HG02798 (cell line): ENCODE data around the gene RFC4.
A peak's percentile ranks its signal among the peaks of the same experiment; 100 is the strongest.
"Not testable (repeated sequence)": the region's sequence is repeated elsewhere in the genome, so short reads cannot be mapped to it uniquely, and the experiment has no call there.

Experiments
- ATAC-seq: cut with Tn5 transposase; IDR thresholded peaks from one replicate; pipeline ENCODE4 v1.9.1; 2021; ENCODE audit warnings: mild to moderate bottlenecking; ENCODE audit not compliant: unreplicated experiment, poor library complexity

Gene RFC4, protein sequence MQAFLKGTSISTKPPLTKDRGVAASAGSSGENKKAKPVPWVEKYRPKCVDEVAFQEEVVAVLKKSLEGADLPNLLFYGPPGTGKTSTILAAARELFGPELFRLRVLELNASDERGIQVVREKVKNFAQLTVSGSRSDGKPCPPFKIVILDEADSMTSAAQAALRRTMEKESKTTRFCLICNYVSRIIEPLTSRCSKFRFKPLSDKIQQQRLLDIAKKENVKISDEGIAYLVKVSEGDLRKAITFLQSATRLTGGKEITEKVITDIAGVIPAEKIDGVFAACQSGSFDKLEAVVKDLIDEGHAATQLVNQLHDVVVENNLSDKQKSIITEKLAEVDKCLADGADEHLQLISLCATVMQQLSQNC

DNA sequence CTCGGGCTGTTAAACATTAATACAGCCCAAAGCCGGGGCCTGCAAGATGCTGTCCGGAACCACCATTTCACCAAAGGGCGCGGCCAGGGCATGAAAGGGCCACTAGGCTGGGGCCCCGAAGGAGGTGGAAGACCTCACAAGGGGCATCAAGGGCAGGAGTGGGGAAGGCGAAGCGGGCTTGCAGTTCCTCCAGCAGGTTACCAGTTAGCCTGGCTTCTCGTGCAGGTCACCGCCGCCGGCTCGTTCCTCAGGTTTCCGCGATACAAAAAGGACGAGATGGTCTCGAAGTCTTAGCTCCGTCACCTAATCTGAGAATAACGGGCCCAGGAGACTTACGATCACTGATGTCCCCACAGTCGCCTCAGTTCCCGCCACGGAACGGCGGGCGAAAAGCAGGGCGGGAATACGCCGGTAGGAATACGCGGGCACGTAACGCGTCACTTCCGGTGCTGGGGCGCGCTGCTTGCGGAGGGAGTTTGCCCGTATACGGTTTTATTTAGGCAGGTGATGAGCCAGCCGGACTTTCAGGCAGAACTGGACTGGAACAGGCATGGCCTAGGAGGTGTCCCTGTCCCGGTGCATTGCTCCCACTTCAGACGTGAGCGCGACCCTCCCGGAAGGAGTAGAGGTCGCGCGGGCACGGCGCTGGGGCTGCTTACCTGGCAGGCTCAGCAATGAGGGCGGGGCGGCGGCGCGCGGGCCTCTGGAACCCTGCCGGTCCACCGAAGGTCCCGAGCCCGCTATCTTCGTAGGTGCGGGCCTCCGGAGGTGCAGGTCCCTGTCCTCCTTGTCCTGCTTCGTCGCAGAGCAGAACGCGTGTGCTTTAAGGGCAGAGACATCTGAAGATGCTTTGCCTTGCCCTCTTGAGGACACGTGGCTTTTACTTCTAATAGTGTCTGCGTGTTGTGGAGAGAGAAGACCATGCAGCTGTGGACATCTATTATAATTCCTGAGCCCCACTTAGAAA, at the start of gene RFC4:
TSS of gene RFC4 (minus strand) at position 394 of the 967 bp plus-strand sequence. CDS start 1,769 bp downstream, outside the sequence.
- ATAC-seq = peak; percentile 97

DNA sequence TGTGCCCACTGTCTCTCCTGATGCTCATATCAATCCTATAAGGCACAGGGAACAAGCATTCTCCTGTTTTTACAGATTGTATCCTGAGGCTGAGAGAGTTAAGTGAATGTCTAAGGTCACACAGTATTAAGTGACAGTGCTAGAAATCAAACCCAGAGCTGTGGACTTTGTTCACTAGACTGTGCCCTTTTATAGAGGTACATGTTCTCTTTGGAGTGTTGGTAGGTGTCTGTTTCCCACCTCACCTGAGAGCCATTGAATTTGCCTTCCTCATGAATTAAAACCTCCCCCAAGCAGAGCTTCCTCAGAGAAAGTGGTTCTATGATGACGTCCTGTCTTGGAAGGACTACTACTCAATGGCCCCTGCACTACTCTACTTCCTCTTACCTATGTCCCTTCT, 48.7 kb upstream of the RFC4 start:
- ATAC-seq = no peak

DNA sequence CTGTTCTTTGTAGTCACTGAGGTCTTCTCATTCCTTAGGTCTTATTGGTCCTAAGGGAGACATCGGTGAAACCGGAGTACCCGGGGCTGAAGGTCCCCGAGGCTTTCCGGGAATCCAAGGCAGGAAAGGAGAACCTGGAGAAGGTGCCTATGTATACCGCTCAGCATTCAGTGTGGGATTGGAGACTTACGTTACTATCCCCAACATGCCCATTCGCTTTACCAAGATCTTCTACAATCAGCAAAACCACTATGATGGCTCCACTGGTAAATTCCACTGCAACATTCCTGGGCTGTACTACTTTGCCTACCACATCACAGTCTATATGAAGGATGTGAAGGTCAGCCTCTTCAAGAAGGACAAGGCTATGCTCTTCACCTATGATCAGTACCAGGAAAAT, 47.9 kb upstream of the RFC4 start:
- ATAC-seq = no peak

DNA sequence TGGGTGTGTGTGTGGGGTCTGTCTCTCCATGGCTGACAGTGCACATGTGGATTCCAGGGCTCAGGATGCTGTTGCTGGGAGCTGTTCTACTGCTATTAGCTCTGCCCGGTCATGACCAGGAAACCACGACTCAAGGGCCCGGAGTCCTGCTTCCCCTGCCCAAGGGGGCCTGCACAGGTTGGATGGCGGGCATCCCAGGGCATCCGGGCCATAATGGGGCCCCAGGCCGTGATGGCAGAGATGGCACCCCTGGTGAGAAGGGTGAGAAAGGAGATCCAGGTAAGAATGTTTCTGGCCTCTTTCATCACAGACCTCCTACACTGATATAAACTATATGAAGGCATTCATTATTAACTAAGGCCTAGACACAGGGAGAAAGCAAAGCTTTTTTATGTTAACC, 46.7 kb upstream of the RFC4 start:
- ATAC-seq = no peak

DNA sequence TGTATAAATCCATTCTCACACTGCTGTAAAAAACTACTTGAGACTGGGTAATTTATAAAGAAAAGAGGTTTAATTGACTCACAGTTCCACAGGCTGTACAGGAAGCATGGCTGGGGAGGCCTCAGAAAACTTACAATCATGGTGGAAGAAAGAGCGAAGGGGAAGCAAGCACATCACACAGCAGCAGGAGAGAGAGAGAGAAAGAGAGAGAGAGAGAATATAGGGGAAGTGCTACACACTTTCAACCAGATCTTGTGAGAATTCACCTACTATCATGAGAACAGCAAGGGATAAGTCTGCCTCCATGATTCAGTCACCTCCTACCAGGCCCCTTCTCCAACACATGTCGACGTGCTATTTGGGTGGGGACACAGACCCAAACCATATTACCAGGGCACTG, 45.6 kb upstream of the RFC4 start:
- ATAC-seq = not testable (repeated sequence)

DNA sequence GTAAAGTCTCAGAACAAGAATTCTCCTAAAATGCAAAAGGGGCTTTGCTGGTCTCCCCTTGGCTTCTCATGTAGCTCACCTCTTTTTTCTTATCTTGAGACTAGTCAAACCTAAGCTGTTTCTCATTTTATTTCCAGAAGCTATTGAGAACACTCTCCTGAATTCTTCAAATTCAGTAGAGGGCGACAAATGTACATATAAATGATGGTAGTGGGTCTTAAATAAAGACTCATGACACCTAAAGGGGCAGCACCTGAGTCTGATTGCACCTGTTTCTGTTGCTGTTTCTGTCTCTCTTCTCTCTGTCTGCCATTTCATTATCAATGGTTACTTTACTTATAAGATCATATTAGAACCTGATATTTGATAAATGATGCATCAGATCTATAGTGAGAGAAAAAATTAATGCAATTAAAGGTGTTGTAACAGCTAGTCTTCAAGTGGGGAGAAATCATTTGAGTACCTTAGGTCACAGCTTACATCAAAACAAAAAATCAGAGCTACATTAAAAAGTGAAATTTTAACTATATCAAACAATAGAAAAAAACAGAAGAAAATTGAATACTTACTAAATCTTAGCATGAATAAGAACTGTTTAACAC, 43.2 kb upstream of the RFC4 start:
- peak; percentile 60 for ATAC-seq

DNA sequence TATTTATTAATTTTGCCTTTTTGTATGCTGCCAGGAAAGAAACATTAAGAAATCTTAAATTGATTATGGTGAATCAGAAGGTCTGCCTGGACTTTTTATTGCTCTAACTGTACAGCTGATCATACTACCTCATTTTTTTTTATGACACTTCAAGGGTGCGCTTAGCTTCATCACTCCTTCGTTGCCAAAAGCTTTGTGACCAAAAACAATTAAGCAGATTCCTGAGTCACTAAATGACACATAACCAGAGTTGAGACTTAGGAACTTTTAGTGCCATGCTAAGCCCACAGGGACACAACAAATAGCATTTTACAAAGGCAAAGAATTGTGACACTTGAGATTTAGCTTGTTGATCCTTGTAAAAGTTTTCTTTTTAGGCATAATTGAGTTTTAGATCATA, 41.2 kb upstream of the RFC4 start:
- ATAC-seq = no peak

DNA sequence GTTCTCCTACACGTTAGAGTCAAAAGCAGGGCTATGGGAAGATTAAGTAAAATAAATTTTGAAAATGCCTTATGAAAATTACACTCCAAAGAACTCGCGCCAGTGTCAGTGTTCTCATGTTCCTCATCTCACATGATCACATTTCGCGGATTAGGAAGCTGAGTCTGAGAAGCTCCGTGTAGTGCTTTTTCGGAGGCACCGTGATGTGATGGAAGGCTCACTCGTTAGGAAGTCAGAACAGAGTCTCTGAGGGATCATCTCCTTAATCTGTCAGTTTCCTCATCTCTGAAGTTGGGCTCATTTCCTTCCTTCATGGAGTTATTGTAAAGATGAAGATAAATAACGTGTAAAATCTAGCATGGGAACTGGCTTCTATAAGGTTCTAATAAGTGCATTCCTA, 39.5 kb upstream of the RFC4 start:
- ATAC-seq = no peak

DNA sequence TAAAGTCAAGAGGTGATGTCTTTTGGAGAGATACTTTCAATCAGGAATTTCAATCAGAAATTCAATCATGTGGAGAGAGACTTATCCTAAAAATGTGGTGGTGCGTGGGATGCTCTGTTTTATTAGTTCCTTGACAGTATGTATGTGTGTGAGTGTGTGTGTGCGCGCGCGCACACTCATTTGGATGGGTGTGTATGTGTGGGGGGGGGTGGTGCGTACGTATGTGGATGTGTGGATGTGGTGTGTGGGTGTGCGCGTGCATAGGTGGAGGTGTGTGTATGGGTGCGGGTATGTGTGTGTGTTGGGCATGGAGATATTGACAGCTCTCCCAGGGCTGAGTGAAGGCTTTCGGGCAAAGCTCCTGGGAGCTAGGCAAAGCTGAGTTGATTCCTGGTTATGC, 38.6 kb upstream of the RFC4 start:
- no peak for ATAC-seq

DNA sequence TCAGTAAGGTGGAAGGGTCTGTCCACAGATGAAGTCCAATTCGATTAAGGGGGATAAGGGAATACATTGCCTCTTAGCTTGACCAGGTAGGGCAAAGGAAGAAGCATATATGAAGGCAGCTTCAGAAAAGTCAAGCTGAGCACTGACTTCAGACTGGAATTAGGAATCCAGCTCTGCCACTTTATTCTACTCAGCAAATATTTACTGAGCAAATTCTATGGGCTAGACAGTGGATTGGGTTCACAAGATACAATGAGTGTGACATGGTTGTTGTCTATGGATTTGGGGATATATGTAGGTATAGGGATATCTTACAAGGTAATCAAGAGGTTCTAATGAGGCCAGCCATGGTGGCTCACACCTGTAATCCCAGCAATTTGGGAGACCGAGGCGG, 36.8 kb upstream of the RFC4 start:
- no peak for ATAC-seq

DNA sequence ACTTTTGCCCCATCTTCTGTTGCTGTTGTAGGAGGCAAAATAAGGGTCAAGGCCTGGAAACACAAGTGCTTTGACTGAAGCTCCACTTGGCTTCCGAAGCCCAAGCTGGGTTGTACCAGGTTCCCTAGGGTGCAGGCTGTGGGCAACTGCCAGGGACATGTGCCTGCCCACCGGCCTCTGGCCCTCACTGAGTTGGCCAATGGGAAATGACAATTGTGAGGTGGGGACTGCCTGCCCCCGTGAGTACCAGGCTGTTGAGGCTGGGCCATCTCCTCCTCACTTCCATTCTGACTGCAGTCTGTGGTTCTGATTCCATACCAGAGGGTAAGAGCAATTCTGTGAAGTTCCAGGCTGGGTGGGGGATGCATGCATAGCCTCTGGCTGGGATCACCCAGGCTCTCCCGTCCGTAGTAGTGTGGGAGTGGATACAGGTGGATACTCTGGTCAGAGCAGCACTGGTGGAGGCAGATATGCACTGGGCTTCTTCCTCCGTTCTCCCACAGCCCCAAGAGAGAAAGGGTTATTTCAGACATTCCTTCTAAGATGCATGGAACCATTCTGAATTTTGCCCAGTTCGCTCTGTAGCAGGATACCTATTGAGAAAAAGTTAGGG, 36.2 kb upstream of the RFC4 start, which contains the start of gene ADIPOQ:
TSS of gene ADIPOQ (plus strand) at position 285 of the 613 bp plus-strand sequence. CDS start 10,349 bp downstream, outside the sequence.
- ATAC-seq = no peak

DNA sequence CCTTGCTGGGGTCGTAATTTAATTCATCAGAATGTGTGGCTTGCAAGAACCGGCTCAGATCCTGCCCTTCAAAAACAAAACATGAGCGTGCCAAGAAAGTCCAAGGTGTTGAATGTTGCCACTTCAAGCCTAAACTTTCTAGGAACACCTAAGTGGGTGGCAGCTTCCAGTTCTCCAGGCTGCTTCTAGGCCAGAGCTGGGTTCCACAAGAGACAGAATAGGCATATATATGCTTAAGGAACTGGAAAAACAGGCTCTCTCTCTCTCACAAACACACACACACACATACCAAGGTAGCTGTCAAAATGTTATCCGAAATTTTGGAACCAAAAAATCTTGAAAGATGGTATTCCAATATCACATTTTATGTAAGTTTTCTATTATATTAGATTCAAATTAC, 35.3 kb upstream of the RFC4 start:
- no peak for ATAC-seq

DNA sequence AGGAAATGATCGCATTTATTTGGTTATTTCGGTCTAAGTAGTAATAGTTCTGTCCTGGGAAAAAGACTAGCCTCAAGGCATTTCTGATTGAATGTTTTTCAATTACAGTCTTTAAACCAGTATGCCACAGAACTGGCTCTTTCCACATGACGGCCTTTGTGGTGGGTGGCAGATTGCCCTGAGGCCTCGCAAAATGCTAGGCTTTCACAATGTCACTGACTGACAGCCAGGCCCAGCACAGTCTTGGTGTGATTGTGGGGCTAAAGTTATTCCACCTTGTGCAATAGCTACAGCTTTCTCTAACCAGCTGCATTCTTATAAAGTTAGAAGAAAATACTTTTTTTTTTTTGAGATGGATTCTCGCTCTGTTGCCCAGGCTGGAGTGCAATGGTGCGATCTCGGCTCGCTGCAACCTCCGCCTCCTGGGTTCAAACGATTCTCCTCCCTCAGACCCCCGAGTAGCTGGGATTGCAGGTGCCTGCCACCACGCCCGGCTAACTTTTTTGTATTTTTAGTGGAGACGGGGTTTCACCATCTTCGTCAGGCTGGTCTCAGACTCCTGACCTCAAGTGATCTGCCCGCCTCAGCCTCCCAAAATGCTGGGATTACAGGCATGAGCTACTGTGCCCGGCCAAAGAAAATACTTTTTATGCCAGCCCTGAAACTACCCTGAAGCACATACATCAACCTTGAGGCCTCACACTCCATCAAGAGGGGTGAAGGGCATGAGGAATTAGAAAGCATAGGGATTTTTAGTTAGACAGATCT, 33.8 kb upstream of the RFC4 start:
- no peak for ATAC-seq

DNA sequence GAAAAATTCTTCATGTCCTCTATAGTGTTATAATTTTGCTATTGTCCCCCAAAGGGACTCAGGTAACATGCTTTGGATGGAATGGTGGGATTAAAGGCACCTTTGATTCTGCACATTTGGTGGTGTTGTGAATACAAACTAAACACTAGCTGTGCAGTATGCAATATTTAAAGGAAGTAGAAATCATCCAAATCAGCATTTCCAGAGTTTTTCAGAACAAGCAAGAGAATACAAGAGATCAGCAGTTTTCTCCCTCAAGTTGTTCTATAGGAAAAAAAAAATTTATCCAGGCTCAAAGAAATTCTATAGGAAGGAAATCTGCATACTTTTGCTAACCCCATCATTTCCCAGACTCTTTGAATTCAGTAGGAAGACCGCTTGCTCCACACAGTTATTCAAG, 26.0 kb upstream of the RFC4 start:
- no peak for ATAC-seq

DNA sequence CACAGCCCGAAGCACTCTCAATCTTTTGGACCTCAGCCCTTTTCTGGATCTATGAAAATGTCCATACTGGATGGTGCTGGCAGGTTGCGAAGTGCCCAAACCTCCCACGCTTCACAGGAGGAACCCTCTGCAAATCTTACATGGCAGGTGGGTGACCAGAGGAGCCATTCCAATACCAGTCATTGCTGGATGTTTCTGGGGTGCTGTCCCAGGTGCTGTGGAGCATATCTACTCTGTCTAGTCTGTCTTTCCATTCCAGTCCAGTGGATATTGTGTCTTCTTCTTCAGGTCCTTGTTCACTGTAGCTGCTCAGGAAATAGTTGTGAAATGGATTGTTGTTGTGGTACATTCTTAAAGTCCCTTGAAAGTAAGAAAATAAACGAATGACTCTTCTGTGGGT, 25.5 kb upstream of the RFC4 start:
- no peak for ATAC-seq

DNA sequence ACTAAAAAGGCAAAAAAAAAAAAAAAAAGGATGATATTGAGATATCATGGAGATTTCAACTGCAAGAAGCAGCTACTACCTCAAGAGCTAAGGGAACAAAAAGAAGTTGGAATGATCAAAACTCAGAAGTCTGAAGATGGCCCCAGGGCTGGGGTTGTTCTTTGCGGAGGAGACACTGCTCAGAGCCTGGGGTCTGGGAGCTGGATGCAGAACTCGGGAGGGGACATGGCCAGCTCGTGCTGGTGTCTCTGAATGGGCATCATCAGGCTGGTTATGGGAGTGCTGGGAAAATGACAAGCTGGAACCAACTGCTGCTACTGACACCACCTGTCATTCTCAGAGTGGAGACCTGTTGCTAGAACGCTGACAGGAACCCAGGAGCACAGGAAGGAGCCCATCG, 22.1 kb upstream of the RFC4 start:
- no peak for ATAC-seq

DNA sequence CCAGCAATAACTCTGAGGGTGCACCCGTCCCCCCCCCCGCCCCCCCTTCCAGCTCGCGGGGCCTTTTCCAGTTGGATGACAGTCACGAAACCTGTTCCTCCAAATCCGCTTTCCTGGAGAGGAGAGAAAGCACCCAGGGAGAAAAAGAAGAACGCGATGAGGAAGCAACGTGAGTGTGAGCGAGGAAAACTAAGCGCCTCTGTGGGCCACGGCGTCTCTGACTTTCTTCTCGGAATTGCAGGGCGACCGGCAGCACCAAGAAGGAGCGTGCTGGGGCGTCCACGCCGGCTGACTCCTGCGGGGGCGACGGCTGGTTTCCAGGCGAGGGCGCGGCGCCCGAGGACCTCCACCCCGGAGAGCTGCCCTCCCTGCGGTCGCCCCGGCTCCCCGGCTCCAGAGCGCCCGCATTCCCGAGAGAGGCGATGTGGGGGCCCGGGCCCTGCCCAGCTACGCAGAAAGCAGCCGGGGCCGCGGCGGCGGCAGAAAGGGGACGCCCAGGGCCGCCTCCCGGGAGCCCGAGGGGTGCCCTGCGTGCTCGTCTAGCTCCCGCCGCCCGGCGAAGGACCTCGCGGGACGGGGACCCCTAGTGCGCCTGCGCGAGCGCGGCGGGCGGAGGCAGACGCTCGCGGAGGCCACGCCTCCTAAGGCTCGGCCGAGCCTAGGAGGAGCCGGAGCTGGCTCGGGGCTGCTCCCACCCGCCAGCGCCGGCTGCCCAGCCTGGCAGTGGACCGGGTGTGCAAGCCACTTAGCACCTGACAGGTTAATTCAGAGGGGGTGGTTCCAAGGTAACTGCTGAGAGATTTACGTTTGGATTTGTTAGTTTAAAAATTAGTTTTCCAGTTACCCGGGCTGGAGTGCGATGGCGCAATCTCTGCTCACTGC, 20.9 kb upstream of the RFC4 start:
- ATAC-seq = peak; percentile 92

DNA sequence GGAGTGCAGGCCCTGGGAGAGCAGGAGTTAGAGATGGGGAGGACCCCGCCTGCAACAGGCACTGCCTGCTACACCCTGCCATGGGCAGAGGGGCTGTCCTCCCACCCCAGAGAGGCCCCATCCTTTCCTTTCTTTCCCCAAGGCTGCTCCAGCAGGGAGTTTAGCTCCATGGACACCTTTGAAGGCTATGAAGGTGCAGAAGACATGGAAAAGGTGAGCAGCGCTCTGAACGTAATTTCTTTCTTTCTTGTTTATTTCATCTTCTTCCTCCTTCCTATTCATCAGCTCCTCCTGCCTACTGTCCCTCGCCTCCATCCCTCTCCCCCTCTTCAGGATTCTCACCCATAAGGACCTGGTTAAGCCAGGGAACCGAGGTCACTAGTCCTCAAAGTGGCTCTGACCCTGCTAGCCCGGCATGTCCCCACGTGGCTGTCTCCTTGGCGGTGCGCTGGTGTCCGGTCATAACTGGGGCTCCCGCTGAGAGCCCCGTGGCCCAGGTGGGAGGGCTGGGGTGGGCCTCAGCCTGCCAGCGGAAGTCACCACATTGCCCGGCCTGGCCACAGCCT, 20.2 kb upstream of the RFC4 start:
- ATAC-seq = no peak
